ENCODE results near the gene FGF1.

FGF1 gene

DNA sequence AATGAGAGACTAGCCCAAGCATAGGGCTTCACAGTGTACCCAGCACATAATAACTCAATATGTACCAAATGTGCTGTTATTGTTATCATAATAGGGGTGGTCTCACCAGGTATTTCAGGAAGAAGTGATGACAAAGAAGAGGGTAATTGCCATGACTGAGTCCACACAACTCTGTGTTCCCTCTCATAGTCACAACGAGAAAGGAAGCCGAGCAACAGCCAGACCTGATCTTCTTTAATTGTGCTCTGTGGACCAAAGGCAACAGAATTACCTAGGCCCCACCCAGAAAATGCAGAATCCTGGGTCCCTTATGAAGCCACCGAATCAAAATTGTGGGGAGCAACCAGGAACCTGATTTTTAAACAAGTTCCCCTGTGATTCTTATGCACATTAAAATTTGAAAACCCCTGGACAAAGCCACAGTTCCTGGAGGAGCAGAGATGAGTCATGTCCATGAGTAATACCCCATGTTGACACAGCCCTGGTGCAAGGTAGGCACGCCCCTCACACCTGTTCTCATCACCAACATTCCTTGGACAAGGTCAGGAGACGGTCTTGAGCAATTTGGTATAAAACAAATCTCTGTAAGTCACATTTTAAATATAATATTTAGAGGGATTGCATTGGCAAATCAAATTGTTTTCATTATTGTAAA, 5.2 kb downstream of the FGF1 start:
- DNase-seq (ENCODE audit: low spot score), result no peak
- in situ Hi-C loops (cut with MboI; ENCODE audit: low pct_unique_long_range_greater_than_20kb, low sequenced_read_pairs, unreplicated experiment), result no loop called here
- TF ChIP-seq, protein P1, sequence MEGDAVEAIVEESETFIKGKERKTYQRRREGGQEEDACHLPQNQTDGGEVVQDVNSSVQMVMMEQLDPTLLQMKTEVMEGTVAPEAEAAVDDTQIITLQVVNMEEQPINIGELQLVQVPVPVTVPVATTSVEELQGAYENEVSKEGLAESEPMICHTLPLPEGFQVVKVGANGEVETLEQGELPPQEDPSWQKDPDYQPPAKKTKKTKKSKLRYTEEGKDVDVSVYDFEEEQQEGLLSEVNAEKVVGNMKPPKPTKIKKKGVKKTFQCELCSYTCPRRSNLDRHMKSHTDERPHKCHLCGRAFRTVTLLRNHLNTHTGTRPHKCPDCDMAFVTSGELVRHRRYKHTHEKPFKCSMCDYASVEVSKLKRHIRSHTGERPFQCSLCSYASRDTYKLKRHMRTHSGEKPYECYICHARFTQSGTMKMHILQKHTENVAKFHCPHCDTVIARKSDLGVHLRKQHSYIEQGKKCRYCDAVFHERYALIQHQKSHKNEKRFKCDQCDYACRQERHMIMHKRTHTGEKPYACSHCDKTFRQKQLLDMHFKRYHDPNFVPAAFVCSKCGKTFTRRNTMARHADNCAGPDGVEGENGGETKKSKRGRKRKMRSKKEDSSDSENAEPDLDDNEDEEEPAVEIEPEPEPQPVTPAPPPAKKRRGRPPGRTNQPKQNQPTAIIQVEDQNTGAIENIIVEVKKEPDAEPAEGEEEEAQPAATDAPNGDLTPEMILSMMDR (IDR thresholded peaks at IDR 0.05; ENCODE audit: extremely low read depth, insufficient read depth, missing control alignments), result no peak

DNA sequence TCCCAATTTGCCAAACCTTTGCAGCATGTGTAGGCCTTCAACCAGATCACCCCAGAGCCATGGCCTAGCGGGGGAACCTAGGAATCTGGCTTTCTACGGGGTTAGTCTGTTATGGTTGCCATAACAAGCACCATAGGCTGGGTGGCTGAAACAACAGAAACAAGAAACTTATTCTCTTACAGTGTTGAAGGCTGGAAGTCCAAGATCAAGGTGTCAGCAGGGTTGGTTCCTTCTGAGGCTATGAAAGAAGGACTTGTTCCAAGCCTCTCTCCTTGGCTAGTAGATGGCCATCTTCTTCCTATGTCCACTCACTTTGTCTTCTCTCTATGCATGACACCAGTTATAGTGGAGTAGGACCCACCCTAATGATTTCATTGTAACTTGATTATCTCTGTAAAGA, 6.1 kb downstream of the FGF1 start:
- in situ Hi-C loops (cut with MboI; ENCODE audit: low pct_unique_long_range_greater_than_20kb, low sequenced_read_pairs, unreplicated experiment), result no loop called here
- DNase-seq (ENCODE audit: low spot score), result no peak
- TF ChIP-seq, protein P1 (IDR thresholded peaks at IDR 0.05; ENCODE audit: extremely low read depth, insufficient read depth, missing control alignments), result no peak

DNA sequence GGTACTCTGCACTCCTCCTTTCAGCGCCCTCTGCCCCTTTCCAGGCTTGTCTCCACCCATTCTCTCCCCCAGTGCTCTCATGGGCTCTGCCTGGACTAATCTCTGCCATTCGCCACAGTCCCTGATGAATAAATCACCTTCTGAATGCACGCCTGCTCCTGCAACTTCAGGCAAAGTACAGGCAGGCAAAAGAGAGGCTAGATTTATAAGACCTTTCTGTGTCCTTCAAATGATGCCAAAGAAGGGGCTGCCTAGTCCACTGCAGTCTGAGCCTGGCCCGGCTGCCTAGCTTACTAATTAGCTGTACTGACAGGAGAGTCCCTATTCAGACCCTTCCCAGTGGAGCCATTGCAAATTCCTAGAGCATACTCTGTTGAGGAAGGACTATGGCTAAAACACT, 7.4 kb downstream of the FGF1 start:
- in situ Hi-C loops (cut with MboI; ENCODE audit: low pct_unique_long_range_greater_than_20kb, low sequenced_read_pairs, unreplicated experiment), result no loop called here

DNA sequence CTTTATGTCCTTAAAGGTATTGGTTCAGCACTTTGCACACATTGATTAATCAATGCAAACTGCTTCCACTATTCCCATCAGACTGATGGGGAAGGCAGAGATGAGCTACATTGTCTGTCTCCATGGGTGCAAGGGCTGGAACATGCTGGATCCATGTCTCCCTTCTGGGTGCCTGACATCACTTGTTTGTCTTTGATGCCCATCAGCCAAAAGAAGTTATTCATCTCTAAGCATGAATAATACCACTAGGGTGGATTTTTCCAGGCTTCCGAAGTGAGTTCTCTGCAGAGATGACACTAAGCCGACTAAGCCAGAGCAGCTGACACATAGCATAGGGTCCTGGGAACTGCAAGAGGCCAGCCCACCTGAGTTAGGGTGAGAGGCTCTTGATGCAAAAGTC, 8.7 kb downstream of the FGF1 start:
- in situ Hi-C loops (cut with MboI; ENCODE audit: low pct_unique_long_range_greater_than_20kb, low sequenced_read_pairs, unreplicated experiment), result no loop called here
- DNase-seq (ENCODE audit: low spot score), result no peak
- TF ChIP-seq, protein P1 (IDR thresholded peaks at IDR 0.05; ENCODE audit: extremely low read depth, insufficient read depth, missing control alignments), result no peak

More for the DNA sequence above, 7.4 kb downstream of the FGF1 start:
- TF ChIP-seq, protein P1 (IDR thresholded peaks at IDR 0.05; ENCODE audit: extremely low read depth, insufficient read depth, missing control alignments), result no peak
- DNase-seq (ENCODE audit: low spot score), result no peak

DNA sequence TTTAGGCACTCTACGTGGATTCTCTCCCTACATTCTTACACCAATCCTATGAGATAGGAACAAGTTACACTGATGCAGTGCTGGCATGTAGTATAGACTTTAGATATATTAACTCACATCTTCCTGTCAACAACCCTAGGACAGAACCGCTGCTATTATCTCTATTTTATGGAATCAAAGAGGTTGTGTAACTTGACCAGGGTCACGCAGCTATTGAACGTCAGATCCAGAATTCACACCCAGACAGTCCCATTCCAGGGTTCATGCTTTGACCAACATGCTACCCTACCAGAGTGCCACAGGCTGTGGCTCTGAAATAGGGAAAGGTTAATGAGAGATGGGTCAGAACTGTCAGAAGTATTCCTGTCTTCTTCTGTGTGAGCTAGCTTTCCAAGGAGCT, 9.6 kb downstream of the FGF1 start:
- DNase-seq (ENCODE audit: low spot score), result no peak
- in situ Hi-C loops (cut with MboI; ENCODE audit: low pct_unique_long_range_greater_than_20kb, low sequenced_read_pairs, unreplicated experiment), result no loop called here
- TF ChIP-seq, protein P1 (IDR thresholded peaks at IDR 0.05; ENCODE audit: extremely low read depth, insufficient read depth, missing control alignments), result no peak

DNA sequence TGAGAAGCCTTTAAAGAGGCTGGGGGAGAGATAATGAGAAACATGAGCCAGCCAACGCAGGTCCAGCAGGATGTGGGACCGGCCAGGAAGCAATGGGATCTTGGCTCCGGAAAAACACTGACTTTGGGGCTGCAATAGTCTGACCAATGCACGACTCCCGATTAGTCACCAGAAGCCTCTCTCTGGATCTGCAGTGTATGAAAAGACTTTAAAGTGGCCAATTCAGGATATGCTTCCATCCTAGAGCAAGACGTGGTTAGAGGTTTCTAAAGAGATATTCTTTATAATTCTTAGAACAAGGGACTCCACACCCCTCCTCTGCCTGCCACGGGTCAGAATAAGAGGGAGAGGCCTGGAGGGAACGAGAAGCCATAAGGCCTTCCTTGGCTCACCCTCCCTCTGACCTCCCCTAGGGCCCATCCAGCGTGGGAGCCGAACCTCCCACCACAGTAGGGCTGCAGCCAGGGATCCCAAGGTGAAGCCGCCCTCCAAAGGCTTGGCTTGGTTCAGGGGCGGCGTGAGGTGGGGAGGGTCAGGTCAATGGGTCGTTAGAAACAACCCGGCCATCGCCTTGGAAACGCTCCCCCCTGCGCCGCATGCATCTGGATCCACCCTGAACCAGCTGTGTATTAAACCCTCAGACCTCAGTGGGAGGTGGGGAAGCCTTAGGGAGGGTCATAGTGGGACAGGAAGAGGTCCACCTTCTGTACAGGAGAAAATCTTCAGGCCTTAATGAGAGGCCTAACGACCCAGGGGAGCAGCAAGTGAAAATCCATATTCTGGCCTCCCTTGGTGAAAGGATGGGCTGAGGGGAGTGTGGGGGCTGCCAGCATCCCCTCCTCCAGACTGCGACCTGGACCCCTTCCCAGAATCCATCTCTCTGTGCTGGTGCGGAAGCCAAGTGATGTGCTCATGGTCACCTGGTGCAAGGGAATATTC, 11.1 kb downstream of the FGF1 start:
- in situ Hi-C loops (cut with MboI; ENCODE audit: low pct_unique_long_range_greater_than_20kb, low sequenced_read_pairs, unreplicated experiment), result no loop called here

More for the DNA sequence above, 11.1 kb downstream of the FGF1 start:
- DNase-seq (ENCODE audit: low spot score), result no peak
- TF ChIP-seq, protein P1 (IDR thresholded peaks at IDR 0.05; ENCODE audit: extremely low read depth, insufficient read depth, missing control alignments), result no peak
